PFSK-1 (cell line): ENCODE results near the gene NAALADL2.

Experiments used
- FOXP2 ChIP-seq: optimal IDR thresholded peaks from 2 replicates; pipeline ENCODE3; 2011; ENCODE audit warnings: borderline replicate concordance, control low read depth, inconsistent platforms; ENCODE audit not compliant: insufficient read depth; ENCODE audit errors: extremely low read length, extremely low read depth
- POLR2AphosphoS5 ChIP-seq: IDR thresholded peaks from 2 replicates; pipeline ENCODE4 v1.6.1; 2012; ENCODE audit warnings: low read depth, mild to moderate bottlenecking, control low read depth, low read length, moderate library complexity
- REST ChIP-seq, 2 experiments: IDR thresholded peaks; 2 replicates each; pipeline versions ENCODE4 v1.6.1 to v1.8.0; 2011 to 2012; ENCODE audit warnings: low read depth in 2 of 2, low read length in 2 of 2, control low read depth in 1 of 2, inconsistent platforms in 1 of 2, mild to moderate bottlenecking in 1 of 2, moderate library complexity in 1 of 2; ENCODE audit not compliant: insufficient read depth in 1 of 2
- SIN3A ChIP-seq: IDR thresholded peaks from 2 replicates; pipeline ENCODE4 v1.6.1; 2012; ENCODE audit warnings: mild to moderate bottlenecking, low read length, moderate library complexity, borderline replicate concordance; ENCODE audit not compliant: insufficient read depth
- TAF1 ChIP-seq: IDR thresholded peaks from 2 replicates; pipeline ENCODE4 v1.6.1; 2012; ENCODE audit warnings: low read length, control low read depth, borderline replicate concordance; ENCODE audit not compliant: insufficient read depth

- TF ChIP-seq POLR2AphosphoS5 (no peak), FOXP2 (no peak), REST (IDR thresholded peaks at IDR 0.05; ENCODE audit: insufficient read depth in 1 of 2, low read depth in 2 of 2, low read length in 2 of 2) (no peak), TAF1 (no peak), SIN3A (no peak)
Observed at GRCh38 chr3:175620093-175620492, 761.0 kb downstream of the NAALADL2 start.
